H1 (cell line): ENCODE data around the gene NOP16.

Experiments
- CTCF ChIP-seq, 3 experiments: IDR thresholded peaks; 1 replicate in 2 of 3; 2 replicates in 1 of 3; pipeline versions ENCODE4 v1.5.1 to v1.6.1; 2011; ENCODE audit warnings: low read length in 3 of 3, mild to moderate bottlenecking in 3 of 3, inconsistent platforms in 2 of 3, low read depth in 1 of 3, moderate library complexity in 1 of 3; ENCODE audit not compliant: insufficient read depth in 1 of 3; ENCODE audit errors: control extremely low read depth in 1 of 3
- E2F6 ChIP-seq: IDR thresholded peaks from 2 replicates; pipeline ENCODE4 v1.6.1; 2012; ENCODE audit warnings: inconsistent platforms
- GABPA ChIP-seq: IDR thresholded peaks from 2 replicates; pipeline ENCODE4 v1.6.1; 2011; ENCODE audit warnings: mild to moderate bottlenecking, low read length, moderate library complexity, borderline replicate concordance; ENCODE audit not compliant: insufficient read depth
- POLR2A ChIP-seq, 2 experiments: IDR thresholded peaks; 1 replicate in 1 of 2; 2 replicates in 1 of 2; pipeline ENCODE4 v1.6.1; 2011; ENCODE audit warnings: low read depth in 2 of 2, low read length in 2 of 2, mild to moderate bottlenecking in 2 of 2; ENCODE audit errors: control extremely low read depth in 1 of 2
- RFX5 ChIP-seq: IDR thresholded peaks from 2 replicates; pipeline ENCODE4 v1.6.1; 2011; ENCODE audit warnings: low read depth, low read length, improper control_type of control experiment, borderline replicate concordance
- SIN3A ChIP-seq, 2 experiments: IDR thresholded peaks in 1 of 2; conservative IDR thresholded peaks in 1 of 2; 2 replicates each; pipeline ENCODE4 v1.6.1; 2011 to 2012; ENCODE audit warnings: low read length in 2 of 2, improper control_type of control experiment in 1 of 2, low read depth in 1 of 2, mild to moderate bottlenecking in 1 of 2
- SP1 ChIP-seq: IDR thresholded peaks from 2 replicates; pipeline ENCODE4 v1.6.1; 2011; ENCODE audit warnings: low read depth, low read length
- SRF ChIP-seq: IDR thresholded peaks from 2 replicates; pipeline ENCODE4 v1.6.1; 2011; ENCODE audit warnings: mild to moderate bottlenecking, low read depth, low read length, moderate library complexity
- TAF1 ChIP-seq: IDR thresholded peaks from 2 replicates; pipeline ENCODE4 v1.6.1; 2011; ENCODE audit warnings: mild to moderate bottlenecking, low read depth, low read length
- USF2 ChIP-seq: IDR thresholded peaks from 2 replicates; pipeline ENCODE4 v1.6.1; 2011; ENCODE audit warnings: low read length, improper control_type of control experiment

GRCh38 chr5:176368726-176369125, 19.7 kb downstream of the NOP16 start:
- TF ChIP-seq TAF1 (no peak), CTCF (IDR thresholded peaks at IDR 0.05; ENCODE audit: control extremely low read depth in 1 of 3, insufficient read depth in 1 of 3, low read depth in 1 of 3, low read length in 3 of 3) (no peak), USF2 (no peak), SRF (no peak), E2F6 (no peak), SIN3A (conservative IDR thresholded peaks at IDR 0.05 in 1 of 2, IDR thresholded peaks at IDR 0.05 in 1 of 2; ENCODE audit: low read depth in 1 of 2, low read length in 2 of 2) (no peak), GABPA (no peak), RFX5 (no peak), SP1 (no peak), POLR2A (IDR thresholded peaks at IDR 0.05; ENCODE audit: control extremely low read depth in 1 of 2, low read depth in 2 of 2, low read length in 2 of 2) (no peak)
